ENCODE measurements around the gene MTMR3. TPM values are rescaled to one million over a fixed set of nuclear protein-coding genes. Genes with fewer than 3 reads are reported as not detected.

Gene MTMR3
- total RNA-seq, 3 donors from 2014 or later, result 57.0 to 90.0 (median 67.2) TPM

- Histone ChIP-seq H3K27ac (no peak overlapping the region), H3K4me1 (no peaks in the 10 kb centered on the region), H3K36me3 (no peaks in the 10 kb centered on the region), H3K4me3 (no peak overlapping the region), H3K9me3 (no peaks in the 10 kb centered on the region), H3K27me3 (no peaks in the 10 kb centered on the region)
- intact Hi-C loops (cut with DNase I; ENCODE audit: low total_unique reads), result no loop called here
- TF ChIP-seq POLR2AphosphoS5 (IDR thresholded peaks at IDR 0.05) (no peak), CTCF (IDR thresholded peaks at IDR 0.05) (no peak), POLR2A (IDR thresholded peaks at IDR 0.05) (no peak)
- DNase-seq (ENCODE audit: low spot score in 2 of 2), result no peak
Measured at GRCh38 chr22:30047364-30047738, 164.4 kb downstream of the MTMR3 start.

GRCh38 chr22:30048681-30049080 is 165.7 kb downstream of the MTMR3 start:
- intact Hi-C loops (cut with DNase I; ENCODE audit: low total_unique reads), result no loop called here
- no peaks in the 10 kb centered on the region for H3K9me3 ChIP-seq
- no peaks in the 10 kb centered on the region for H3K27me3 ChIP-seq
- TF ChIP-seq POLR2A (IDR thresholded peaks at IDR 0.05), result no peak
- TF ChIP-seq CTCF (IDR thresholded peaks at IDR 0.05), result no peak
- TF ChIP-seq POLR2AphosphoS5 (IDR thresholded peaks at IDR 0.05), result no peak
- DNase-seq (ENCODE audit: low spot score in 2 of 2), result no peak
- H3K36me3 ChIP-seq, result no peaks in the 10 kb centered on the region
- H3K27ac ChIP-seq, result no peak overlapping the region
- no peaks in the 10 kb centered on the region for H3K4me1 ChIP-seq
- H3K4me3 ChIP-seq, result no peak overlapping the region

GRCh38 chr22:30054067-30054763 is 171.2 kb downstream of the MTMR3 start:
- no peak overlapping the region for H3K4me3 ChIP-seq
- no peak for DNase-seq (ENCODE audit: low spot score in 2 of 2)
- intact Hi-C loops (cut with DNase I; ENCODE audit: low total_unique reads), result no loop called here
- no peaks in the 10 kb centered on the region for H3K36me3 ChIP-seq
- no peaks in the 10 kb centered on the region for H3K27me3 ChIP-seq
- TF ChIP-seq CTCF (IDR thresholded peaks at IDR 0.05) (no peak), POLR2AphosphoS5 (IDR thresholded peaks at IDR 0.05) (no peak), POLR2A (IDR thresholded peaks at IDR 0.05) (no peak)
- H3K27ac ChIP-seq, result no peak overlapping the region
- no peaks in the 10 kb centered on the region for H3K4me1 ChIP-seq
- H3K9me3 ChIP-seq, result peaks cover 6 to 7% of the 10 kb centered on the region in 2 donors

- intact Hi-C loops (cut with DNase I; ENCODE audit: low total_unique reads), result no loop called here
- Histone ChIP-seq H3K4me1 (no peaks in the 10 kb centered on the region), H3K9me3 (peaks cover 6 to 7% of the 10 kb centered on the region in 2 donors), H3K4me3 (no peak overlapping the region), H3K36me3 (no peaks in the 10 kb centered on the region), H3K27ac (no peak overlapping the region), H3K27me3 (no peaks in the 10 kb centered on the region)
- TF ChIP-seq POLR2A (IDR thresholded peaks at IDR 0.05) (no peak), CTCF (IDR thresholded peaks at IDR 0.05) (no peak), POLR2AphosphoS5 (IDR thresholded peaks at IDR 0.05) (no peak)
- DNase-seq (ENCODE audit: low spot score in 2 of 2), result no peak
Measured at GRCh38 chr22:30054764-30055069, 171.7 kb downstream of the MTMR3 start.

GRCh38 chr22:30056015-30056414 is 173.0 kb downstream of the MTMR3 start:
- Histone ChIP-seq H3K27ac (no peak overlapping the region), H3K27me3 (no peaks in the 10 kb centered on the region), H3K9me3 (peaks cover 6 to 7% of the 10 kb centered on the region in 2 donors), H3K4me3 (no peak overlapping the region), H3K4me1 (no peaks in the 10 kb centered on the region), H3K36me3 (no peaks in the 10 kb centered on the region)
- DNase-seq (ENCODE audit: low spot score in 2 of 2), result no peak
- TF ChIP-seq CTCF (IDR thresholded peaks at IDR 0.05) (no peak), POLR2A (IDR thresholded peaks at IDR 0.05) (no peak)
- intact Hi-C loops (cut with DNase I; ENCODE audit: low total_unique reads), result no loop called here

Measured in breast epithelium (tissue), 4 donors.